NCI-H1048 (cell line): ENCODE results near the gene FGD4.

Experiments
- DNase-seq: peaks from one replicate; lab custom pipeline; 2025; lab: John Stamatoyannopoulos, UW

The FGD4 gene

GRCh38 chr12:32679920-32680237, 280.5 kb downstream of the FGD4 start:
- DNase-seq, result no peak

- no peak for DNase-seq
Measured at GRCh38 chr12:32680787-32681186, 281.4 kb downstream of the FGD4 start.

GRCh38 chr12:32681272-32681671, 281.9 kb downstream of the FGD4 start:
- no peak for DNase-seq

- DNase-seq, result no peak
Measured at GRCh38 chr12:32686340-32686739, 287.0 kb downstream of the FGD4 start.

- no peak for DNase-seq
Measured at GRCh38 chr12:32688786-32689185, 289.4 kb downstream of the FGD4 start.

- no peak for DNase-seq
Measured at GRCh38 chr12:32690927-32691326, 291.6 kb downstream of the FGD4 start.

- DNase-seq, result no peak
Measured at GRCh38 chr12:32692358-32692757, 293.0 kb downstream of the FGD4 start.

GRCh38 chr12:32693036-32693435, 293.7 kb downstream of the FGD4 start:
- no peak for DNase-seq
